Activated CD4-positive, alpha-beta T cell treated with anti-CD3 and anti-CD28 coated beads, Interleukin-2, amount 10 ng/mL, durations not matched to agents 7 days and 5 days (primary cell): ENCODE results near the gene SOX13. TPM values are rescaled to one million over a fixed set of nuclear protein-coding genes. Genes with fewer than 3 reads are reported as not detected.

Source experiments
- total RNA-seq, 2 experiments: library from RNA; stranded (reverse); gene quantifications; one replicate each; pipeline ENCODE4 v1.2.3, GENCODE V29; 2021

Gene SOX13
- total RNA-seq, 2 experiments from 2014 or later, result 0.60 to 1.3 TPM

Other genes with a start within 250 kb of the SOX13 start
- 100 to 1,000 TPM; 153 to 187 TPM for gene SNRPE, start 211.5 kb upstream of the SOX13 start, total RNA-seq
- under 1 TPM in 1 of 2 experiments, not detected in 1; 0.25 TPM for gene ETNK2, start 78.9 kb downstream of the SOX13 start, total RNA-seq
- not detected for gene REN, start 93.2 kb downstream of the SOX13 start, total RNA-seq
- not detected for gene KISS1, start 123.4 kb downstream of the SOX13 start, total RNA-seq
- gene GOLT1A, start 140.9 kb downstream of the SOX13 start, total RNA-seq, result not detected